Suprapubic skin (tissue), 4 donors: ENCODE data around the gene LLGL2. TPM values are rescaled to one million over a fixed set of nuclear protein-coding genes. Genes with fewer than 3 reads are reported as not detected.
A peak's percentile ranks its signal among the peaks of the same experiment; 100 is the strongest.

Experiments used
- DNase-seq, 2 donors: peaks; one replicate each; pipeline ENCODE4 v3.0.0-alpha.2; 2019; ENCODE audit warnings: low spot score in 2 of 2
- H3K27ac ChIP-seq: fragments of 200-600 bp; sonication (generic); one replicate; pipeline ENCODE4 v1.5.1; 2019
- H3K27me3 ChIP-seq: fragments of 200-600 bp; sonication (generic); one replicate; pipeline ENCODE4 v1.5.1; 2019
- H3K36me3 ChIP-seq: fragments of 200-600 bp; sonication (generic); one replicate; pipeline ENCODE4 v1.5.1; 2019
- H3K4me1 ChIP-seq: fragments of 200-600 bp; sonication (generic); one replicate; pipeline ENCODE4 v1.5.1; 2019
- H3K4me3 ChIP-seq: fragments of 200-600 bp; sonication (generic); one replicate; pipeline ENCODE4 v1.5.1; 2019; ENCODE audit warnings: mild to moderate bottlenecking
- H3K9me3 ChIP-seq: fragments of 200-600 bp; sonication (generic); one replicate; pipeline ENCODE4 v1.5.1; 2019
- EP300 ChIP-seq: sonication (generic); formaldehyde crosslinking; IDR thresholded peaks from one replicate; pipeline ENCODE4 v1.6.1; 2017; ENCODE audit warnings: antibody characterized with exemption
- POLR2A ChIP-seq, 2 donors: fragments of 450-650 bp; IDR thresholded peaks; one replicate each; pipeline ENCODE4 v1.6.1; 2017; ENCODE audit warnings: antibody characterized with exemption in 2 of 2, mild to moderate bottlenecking in 2 of 2, moderate library complexity in 2 of 2
- POLR2AphosphoS5 ChIP-seq, 3 donors: sonication (generic); formaldehyde crosslinking; IDR thresholded peaks; one replicate each; pipeline ENCODE4 v1.6.1; 2017; ENCODE audit warnings: antibody characterized with exemption in 3 of 3
- WGBS: methylation state at CpG from one replicate; pipeline ENCODE4 v1.1.5; 2018; 5-methylcytosine and 5-hydroxymethylcytosine counted together
- total RNA-seq, 4 donors: library from RNA; depleted of rRNA; stranded (reverse); fragments of >200 nt; gene quantifications; one replicate each; pipeline ENCODE4 v1.1.0, GENCODE V29; 2016
- TF ChIP-seq, protein P1 (sequence below), 2 donors: fragments of 200-600 bp in 1 of 2; fragments of 450-650 bp in 1 of 2; sonication (generic) in 1 of 2; IDR thresholded peaks; one replicate each; pipeline ENCODE4 v1.5.1; 2016 to 2019; ENCODE audit warnings: antibody characterized with exemption in 2 of 2, mild to moderate bottlenecking in 1 of 2, moderate library complexity in 1 of 2

Gene LLGL2
- total RNA-seq, 4 donors from 2014 or later, result 75.3 to 114 (median 78.4) TPM

DNA sequence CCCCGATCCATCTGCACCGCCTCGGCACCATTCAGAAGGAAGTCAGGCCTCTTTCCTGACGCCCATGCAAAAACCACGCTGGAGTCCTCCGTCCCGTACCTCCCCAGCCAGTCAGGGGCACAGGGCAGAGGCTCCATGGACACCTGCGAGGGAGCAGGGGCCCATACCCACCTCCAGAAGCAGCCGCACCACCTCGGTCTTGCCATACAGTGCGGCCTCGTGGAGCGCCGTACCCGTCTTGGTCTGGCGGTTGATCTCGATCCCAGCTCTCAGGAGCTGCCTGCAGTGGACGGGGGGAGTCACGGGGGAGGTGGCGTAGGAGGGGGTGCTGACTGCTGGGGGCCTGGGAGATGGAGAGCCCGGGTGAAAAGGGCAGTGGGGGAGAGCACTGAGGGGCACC, 19.4 kb upstream of the LLGL2 start:
- Histone ChIP-seq H3K4me1 (peaks cover 27% of the 10 kb centered on the region), H3K27ac (no peak overlapping the region), H3K9me3 (no peaks in the 10 kb centered on the region), H3K4me3 (no peak overlapping the region), H3K36me3 (peaks cover 67% of the 10 kb centered on the region), H3K27me3 (no peaks in the 10 kb centered on the region)
- TF ChIP-seq POLR2A (IDR thresholded peaks at IDR 0.05) (no peak), POLR2AphosphoS5 (IDR thresholded peaks at IDR 0.05) (no peak), EP300 (no peak)
- TF ChIP-seq, protein P1, sequence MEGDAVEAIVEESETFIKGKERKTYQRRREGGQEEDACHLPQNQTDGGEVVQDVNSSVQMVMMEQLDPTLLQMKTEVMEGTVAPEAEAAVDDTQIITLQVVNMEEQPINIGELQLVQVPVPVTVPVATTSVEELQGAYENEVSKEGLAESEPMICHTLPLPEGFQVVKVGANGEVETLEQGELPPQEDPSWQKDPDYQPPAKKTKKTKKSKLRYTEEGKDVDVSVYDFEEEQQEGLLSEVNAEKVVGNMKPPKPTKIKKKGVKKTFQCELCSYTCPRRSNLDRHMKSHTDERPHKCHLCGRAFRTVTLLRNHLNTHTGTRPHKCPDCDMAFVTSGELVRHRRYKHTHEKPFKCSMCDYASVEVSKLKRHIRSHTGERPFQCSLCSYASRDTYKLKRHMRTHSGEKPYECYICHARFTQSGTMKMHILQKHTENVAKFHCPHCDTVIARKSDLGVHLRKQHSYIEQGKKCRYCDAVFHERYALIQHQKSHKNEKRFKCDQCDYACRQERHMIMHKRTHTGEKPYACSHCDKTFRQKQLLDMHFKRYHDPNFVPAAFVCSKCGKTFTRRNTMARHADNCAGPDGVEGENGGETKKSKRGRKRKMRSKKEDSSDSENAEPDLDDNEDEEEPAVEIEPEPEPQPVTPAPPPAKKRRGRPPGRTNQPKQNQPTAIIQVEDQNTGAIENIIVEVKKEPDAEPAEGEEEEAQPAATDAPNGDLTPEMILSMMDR (IDR thresholded peaks at IDR 0.05), result no peak
- DNase-seq, result no peak
- WGBS, result 83% methylated on average over 14 of the region's 21 CpGs

DNA sequence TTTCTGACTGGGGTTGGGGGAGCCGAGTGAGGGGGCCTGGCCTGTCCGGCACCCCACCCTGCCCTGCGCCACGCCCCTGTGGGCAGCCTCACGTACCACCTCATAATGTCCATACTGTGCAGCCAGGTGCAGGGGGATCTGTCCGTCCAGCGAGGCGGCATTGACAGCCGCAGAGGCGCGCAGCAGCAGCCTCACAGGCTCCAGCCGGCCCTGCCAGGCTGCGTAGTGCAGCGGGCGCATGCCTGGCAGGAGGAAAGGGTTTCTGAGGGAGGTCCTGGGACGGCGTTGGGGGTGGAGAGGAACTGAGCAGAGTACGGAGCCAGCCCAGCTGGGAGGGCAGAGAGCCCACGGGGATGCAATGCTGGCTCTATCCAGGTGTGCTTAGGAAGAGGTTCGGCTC, 18.6 kb upstream of the LLGL2 start:
- Histone ChIP-seq H3K4me3 (no peak overlapping the region), H3K4me1 (peaks cover 25% of the 10 kb centered on the region), H3K27me3 (no peaks in the 10 kb centered on the region), H3K9me3 (no peaks in the 10 kb centered on the region), H3K27ac (no peak overlapping the region), H3K36me3 (peaks cover 59% of the 10 kb centered on the region)
- no peak for TF ChIP-seq POLR2AphosphoS5 (IDR thresholded peaks at IDR 0.05)
- TF ChIP-seq EP300, result no peak
- TF ChIP-seq, protein P1 (IDR thresholded peaks at IDR 0.05), result no peak
- TF ChIP-seq POLR2A (IDR thresholded peaks at IDR 0.05), result no peak
- WGBS, result 92% methylated on average over 15 of the region's 20 CpGs
- no peak for DNase-seq

DNA sequence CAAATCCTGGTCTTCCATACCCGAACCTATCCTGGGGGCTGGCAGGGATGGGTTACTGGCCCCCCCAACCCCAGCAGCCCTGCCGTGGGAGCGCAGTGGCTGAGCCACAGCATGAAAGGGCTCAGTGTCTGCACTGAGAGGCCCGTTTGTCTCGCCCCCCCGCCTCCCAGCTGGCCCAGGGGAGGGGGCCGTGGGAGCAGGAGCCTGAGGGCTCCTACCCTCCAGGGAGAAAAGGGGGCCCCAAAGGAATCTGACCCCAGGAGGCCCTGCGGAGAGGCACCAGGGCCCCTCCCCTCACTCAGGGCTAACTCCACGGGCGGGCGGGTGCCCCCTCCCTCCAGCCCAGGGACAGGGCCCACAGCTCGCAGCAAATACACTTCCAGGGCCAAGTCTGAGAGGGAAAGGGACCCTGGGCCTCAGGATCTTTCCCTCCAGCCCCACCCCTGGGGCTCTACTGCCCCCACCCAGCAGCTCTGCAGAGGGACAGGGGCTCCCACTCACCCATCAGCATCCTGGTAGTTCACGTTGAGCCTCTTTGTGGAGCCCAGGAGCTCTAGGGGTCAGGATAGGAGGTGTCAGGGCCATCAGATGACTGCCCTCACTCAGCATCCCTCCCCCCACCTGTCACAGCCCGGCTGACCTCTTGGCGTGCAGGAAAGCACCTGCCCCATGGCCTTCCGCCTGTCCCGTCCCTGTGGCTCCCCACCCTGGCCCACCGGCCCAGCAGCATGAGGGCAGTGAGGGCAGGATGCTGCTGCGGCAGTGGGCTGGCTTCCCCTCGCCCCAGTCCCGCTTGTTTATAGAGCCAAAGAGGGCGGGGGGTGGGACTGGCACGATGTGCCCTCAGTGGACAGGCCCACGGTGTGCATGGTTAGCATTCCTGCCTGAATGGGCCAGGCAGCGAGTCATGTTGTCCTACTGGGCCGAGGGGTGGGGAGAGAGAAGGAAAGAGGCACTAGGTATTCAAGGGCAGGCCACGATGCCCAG, 17.5 kb upstream of the LLGL2 start:
- TF ChIP-seq POLR2A (IDR thresholded peaks at IDR 0.05), result no peak
- TF ChIP-seq POLR2AphosphoS5 (IDR thresholded peaks at IDR 0.05), result no peak
- TF ChIP-seq EP300, result no peak
- TF ChIP-seq, protein P1 (IDR thresholded peaks at IDR 0.05), result no peak

DNA sequence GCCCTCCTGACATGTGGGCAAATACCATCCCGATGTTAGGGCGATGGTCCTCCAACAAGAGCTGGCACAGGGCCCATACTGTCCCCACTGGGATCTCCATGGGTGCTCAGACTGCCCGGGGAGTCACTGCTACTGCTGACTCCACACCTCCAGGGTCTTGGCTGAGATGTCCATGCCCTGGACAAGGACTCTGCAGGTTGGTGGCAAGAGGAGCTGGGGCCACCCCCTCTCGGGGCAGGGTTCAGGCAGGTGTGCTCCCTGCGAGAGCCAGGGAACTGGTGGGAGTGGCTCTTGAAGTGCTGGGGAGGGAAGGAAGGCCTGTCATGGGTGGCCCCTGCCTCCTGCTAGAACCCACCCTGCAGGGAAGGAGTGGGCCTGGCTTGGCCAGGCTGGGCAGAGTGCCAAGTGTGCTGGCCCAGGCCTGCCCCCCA, 16.6 kb upstream of the LLGL2 start:
- H3K27ac ChIP-seq, result peak overlapping the region; percentile 58
- WGBS, result 81% methylated on average over 3 of the region's 5 CpGs
- H3K36me3 ChIP-seq, result peaks cover 45% of the 10 kb centered on the region
- no peaks in the 10 kb centered on the region for H3K9me3 ChIP-seq
- H3K27me3 ChIP-seq, result no peaks in the 10 kb centered on the region
- no peak for TF ChIP-seq EP300
- TF ChIP-seq POLR2A (IDR thresholded peaks at IDR 0.05), result no peak
- TF ChIP-seq, protein P1 (IDR thresholded peaks at IDR 0.05), result no peak
- TF ChIP-seq POLR2AphosphoS5 (IDR thresholded peaks at IDR 0.05), result no peak
- no peak for DNase-seq
- peak overlapping the region; percentile 15 for H3K4me3 ChIP-seq
- H3K4me1 ChIP-seq, result peaks cover 35% of the 10 kb centered on the region

More for the DNA sequence above, 17.5 kb upstream of the LLGL2 start:
- H3K9me3 ChIP-seq, result no peaks in the 10 kb centered on the region
- H3K4me3 ChIP-seq, result no peak overlapping the region
- no peak for DNase-seq
- H3K27ac ChIP-seq, result peak overlapping the region; percentile 58
- WGBS, result 78% methylated on average over 15 of the region's 27 CpGs
- H3K27me3 ChIP-seq, result no peaks in the 10 kb centered on the region
- peaks cover 27% of the 10 kb centered on the region for H3K4me1 ChIP-seq
- H3K36me3 ChIP-seq, result peaks cover 54% of the 10 kb centered on the region
